Right atrium auricular region (tissue), 2 donors: ENCODE measurements around the gene LRP1B. TPM values are rescaled to one million over a fixed set of nuclear protein-coding genes. Genes with fewer than 3 reads are reported as not detected.

Experiments used
- DNase-seq: peaks from one replicate; pipeline ENCODE4 v3.0.0-alpha.2; 2019; ENCODE audit warnings: low spot score
- H3K27ac ChIP-seq, 2 donors: fragments of 200-600 bp; sonication (generic); 1 replicate in 1 of 2; 2 replicates in 1 of 2; pipeline ENCODE4 v1.5.1; 2016 to 2019
- H3K27me3 ChIP-seq, 2 donors: fragments of 200-600 bp; sonication (generic); one replicate each; pipeline versions ENCODE4 v1.5.1 to v1.6.0; 2017 to 2019
- H3K36me3 ChIP-seq: fragments of 200-600 bp; sonication (generic); one replicate; pipeline ENCODE4 v1.5.1; 2016
- H3K4me1 ChIP-seq, 2 donors: fragments of 200-600 bp; sonication (generic); one replicate each; pipeline versions ENCODE4 v1.5.1 to v1.6.0; 2017 to 2019
- H3K4me3 ChIP-seq, 2 donors: fragments of 200-600 bp; sonication (generic); 1 replicate in 1 of 2; 2 replicates in 1 of 2; pipeline ENCODE4 v1.5.1; 2017 to 2019; ENCODE audit warnings: mild to moderate bottlenecking in 1 of 2, moderate library complexity in 1 of 2
- H3K9me3 ChIP-seq, 2 donors: fragments of 200-600 bp; sonication (generic); one replicate each; pipeline ENCODE4 v1.5.1; 2019
- CTCF ChIP-seq, 2 donors: fragments of 200-600 bp; sonication (generic); IDR thresholded peaks; one replicate each; pipeline ENCODE4 v1.5.1; 2019; ENCODE audit warnings: antibody characterized with exemption in 2 of 2
- total RNA-seq, 2 donors: library from RNA; depleted of rRNA; stranded (reverse); fragments of >200 nt; gene quantifications; one replicate each; pipeline ENCODE4 v1.1.0, GENCODE V29; 2016

The LRP1B gene
- total RNA-seq, 2 donors from 2014 or later, result 0.44 to 0.47 TPM

DNA sequence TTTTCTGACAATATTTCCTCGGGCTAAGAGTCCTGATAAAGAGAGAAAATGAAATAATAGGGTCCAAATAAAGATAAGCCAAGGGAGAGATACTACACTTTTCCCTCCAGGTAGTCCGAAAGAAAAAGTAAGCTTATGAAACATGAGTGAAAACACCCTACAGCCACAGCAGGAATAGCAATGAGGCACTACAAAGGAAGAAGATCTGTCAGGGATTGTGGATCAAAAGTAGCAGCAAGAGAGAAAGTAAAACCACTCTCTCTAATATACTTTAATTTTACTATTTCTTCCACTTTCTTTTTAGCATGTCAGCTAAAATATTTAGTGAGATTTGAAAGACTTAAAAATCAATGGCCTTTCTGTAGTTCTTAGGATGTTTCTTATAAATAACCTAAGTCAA, 1601.8 kb downstream of the LRP1B start:
- H3K27ac ChIP-seq, result no peak overlapping the region
- no peak overlapping the region for H3K4me3 ChIP-seq
- DNase-seq, result no peak
- no peaks in the 10 kb centered on the region for H3K9me3 ChIP-seq
- no peaks in the 10 kb centered on the region for H3K4me1 ChIP-seq
- H3K27me3 ChIP-seq, result no peaks in the 10 kb centered on the region
- no peaks in the 10 kb centered on the region for H3K36me3 ChIP-seq
- no peak for TF ChIP-seq CTCF (IDR thresholded peaks at IDR 0.05)

GRCh38 chr2:140526575-140526974, 1604.2 kb downstream of the LRP1B start:
- H3K27ac ChIP-seq, result no peak overlapping the region
- H3K36me3 ChIP-seq, result no peaks in the 10 kb centered on the region
- TF ChIP-seq CTCF (IDR thresholded peaks at IDR 0.05), result no peak
- no peaks in the 10 kb centered on the region for H3K4me1 ChIP-seq
- H3K9me3 ChIP-seq, result no peaks in the 10 kb centered on the region
- no peaks in the 10 kb centered on the region for H3K27me3 ChIP-seq
- no peak overlapping the region for H3K4me3 ChIP-seq
- no peak for DNase-seq

DNA sequence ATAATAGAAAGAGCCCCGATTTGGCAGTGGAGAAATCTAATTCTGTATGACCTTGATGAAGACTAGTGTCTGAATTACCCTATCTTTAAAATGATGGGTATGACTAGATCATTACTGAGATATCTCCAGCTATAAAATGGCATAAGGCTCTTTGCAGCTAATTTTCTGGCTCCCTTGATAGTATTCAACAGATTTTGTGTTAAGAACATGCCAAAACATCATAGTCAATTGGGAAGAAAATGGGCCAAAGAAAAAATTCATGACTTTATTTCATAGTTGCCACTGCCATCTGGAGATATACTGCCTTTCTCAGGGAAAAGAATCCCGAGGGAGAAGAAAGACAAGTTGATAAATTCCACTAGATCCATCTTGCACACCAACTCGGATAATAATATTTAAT, 1618.7 kb downstream of the LRP1B start:
- TF ChIP-seq CTCF (IDR thresholded peaks at IDR 0.05), result no peak
- no peak overlapping the region for H3K27ac ChIP-seq
- no peak for DNase-seq

GRCh38 chr2:140509765-140510164, 1621.1 kb downstream of the LRP1B start:
- Histone ChIP-seq H3K27me3 (no peaks in the 10 kb centered on the region), H3K27ac (no peak overlapping the region), H3K9me3 (no peaks in the 10 kb centered on the region), H3K4me3 (no peak overlapping the region), H3K36me3 (no peaks in the 10 kb centered on the region), H3K4me1 (no peaks in the 10 kb centered on the region)
- no peak for TF ChIP-seq CTCF (IDR thresholded peaks at IDR 0.05)
- DNase-seq, result no peak

More for the DNA sequence above, 1618.7 kb downstream of the LRP1B start:
- H3K27me3 ChIP-seq, result no peaks in the 10 kb centered on the region
- H3K4me3 ChIP-seq, result no peak overlapping the region
- no peaks in the 10 kb centered on the region for H3K9me3 ChIP-seq
- no peaks in the 10 kb centered on the region for H3K36me3 ChIP-seq
- H3K4me1 ChIP-seq, result no peaks in the 10 kb centered on the region

DNA sequence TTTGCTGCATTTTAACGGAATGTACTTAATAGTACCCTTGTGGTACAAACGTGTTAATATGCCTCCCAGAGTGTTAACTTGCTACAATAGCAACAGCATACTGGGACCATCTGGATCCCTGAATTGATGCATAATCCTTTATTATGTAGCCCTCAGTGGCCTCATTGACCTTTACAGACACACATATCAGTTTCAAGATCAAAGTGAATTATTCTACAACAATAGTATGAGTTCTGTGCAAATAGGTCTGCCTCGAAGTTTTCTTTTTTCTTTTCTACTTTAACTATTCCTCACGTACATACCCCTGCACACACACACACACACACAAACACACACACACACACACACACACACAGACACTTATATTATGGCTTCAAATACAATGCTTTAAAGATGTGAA, 1622.1 kb downstream of the LRP1B start:
- DNase-seq, result no peak
- H3K27ac ChIP-seq, result no peak overlapping the region
- no peaks in the 10 kb centered on the region for H3K36me3 ChIP-seq
- H3K27me3 ChIP-seq, result no peaks in the 10 kb centered on the region
- no peak for TF ChIP-seq CTCF (IDR thresholded peaks at IDR 0.05)
- H3K4me1 ChIP-seq, result no peaks in the 10 kb centered on the region
- H3K4me3 ChIP-seq, result no peak overlapping the region
- H3K9me3 ChIP-seq, result no peaks in the 10 kb centered on the region

DNA sequence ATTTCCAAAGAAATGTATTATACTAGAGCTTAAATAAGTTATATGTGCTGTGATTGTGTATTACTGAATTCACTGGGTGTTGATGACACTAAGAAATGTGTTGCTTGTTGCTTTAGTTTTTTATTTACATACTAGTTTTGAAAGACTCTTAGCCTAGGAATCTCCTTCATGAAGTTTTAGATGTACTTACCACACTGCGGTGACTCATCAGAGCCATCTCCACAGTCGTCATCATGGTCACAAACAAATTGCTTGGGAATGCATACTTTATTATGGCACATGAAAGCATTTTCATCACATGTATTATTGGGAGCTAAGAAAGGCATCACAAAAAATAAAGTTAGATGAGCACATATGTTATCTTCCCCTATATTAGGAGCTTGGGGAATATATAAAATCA, 1624.2 kb downstream of the LRP1B start:
- H3K9me3 ChIP-seq, result no peaks in the 10 kb centered on the region
- no peaks in the 10 kb centered on the region for H3K27me3 ChIP-seq
- no peak for DNase-seq
- no peak overlapping the region for H3K4me3 ChIP-seq
- no peak for TF ChIP-seq CTCF (IDR thresholded peaks at IDR 0.05)
- no peaks in the 10 kb centered on the region for H3K4me1 ChIP-seq
- H3K27ac ChIP-seq, result no peak overlapping the region
- H3K36me3 ChIP-seq, result no peaks in the 10 kb centered on the region
